Measurements from ENCODE around the gene PCNX1. TPM values are rescaled to one million over a fixed set of nuclear protein-coding genes. Genes with fewer than 3 reads are reported as not detected.

The PCNX1 gene
- total and polyA plus RNA-seq, 2 donors (not counting 1 experiment from before 2014, with no cell fraction given), result 17.0 to 84.5 TPM

DNA sequence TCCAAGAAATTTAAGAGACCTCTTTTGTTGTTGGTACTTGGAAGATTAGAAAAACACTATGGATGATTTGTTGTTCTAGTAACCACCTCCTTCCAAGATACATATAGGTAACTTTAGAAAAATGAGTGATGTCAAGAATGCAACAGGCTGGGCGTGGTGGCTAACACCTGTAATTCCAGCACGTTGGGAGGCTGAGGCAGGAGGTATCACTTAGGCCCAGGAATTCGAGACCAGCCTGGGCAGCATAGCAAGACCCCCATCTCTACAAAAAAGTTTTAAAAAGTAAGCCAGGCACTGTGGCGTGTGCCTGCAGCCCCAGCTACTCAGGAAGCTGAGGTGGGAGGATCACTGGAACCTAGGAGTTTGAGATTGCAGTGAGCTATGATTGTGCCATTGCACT is 97.8 kb downstream of the PCNX1 start:
- H3K27ac Mint-ChIP-seq, result no peak overlapping the region
- Histone ChIP-seq H3K9ac (ENCODE audit: low read length) (no peak overlapping the region), H4K20me1 (ENCODE audit: control insufficient read depth, insufficient read depth, low read length, poor library complexity, severe bottlenecking) (no peaks in the 10 kb centered on the region), H3K4me1 (ENCODE audit: control insufficient read depth in 2 of 2, insufficient read depth in 2 of 2, low read length in 2 of 2) (no peaks in the 10 kb centered on the region), H2AFZ (ENCODE audit: insufficient read depth, low read depth, low read length, poor library complexity, severe bottlenecking) (no peak overlapping the region), H3K79me2 (ENCODE audit: control insufficient read depth, insufficient read depth, low read length) (no peaks in the 10 kb centered on the region), H3K27me3 (replicated peaks in 1 of 4; ENCODE audit: control extremely low read depth in 1 of 4, control insufficient read depth in 3 of 4, insufficient read depth in 4 of 4, low read length in 3 of 4) (no peaks in the 10 kb centered on the region), H3K27ac (ENCODE audit: low read length in 2 of 2) (no peak overlapping the region), H3K9me3 (ENCODE audit: control extremely low read depth in 1 of 3, control insufficient read depth in 2 of 3, insufficient read depth in 1 of 3, low read length in 2 of 3) (peaks cover 0 to 2% (median 0%) of the 10 kb centered on the region in 3 donors), H3K4me3 (ENCODE audit: control extremely low read depth in 1 of 5, extremely low read depth in 1 of 5, insufficient read depth in 1 of 5, low read depth in 2 of 5, low read length in 4 of 5) (no peak overlapping the region), H3K4me2 (replicated peaks; ENCODE audit: low read depth, low read length, poor library complexity, severe bottlenecking) (no peak overlapping the region), H3K36me3 (replicated peaks in 1 of 2; ENCODE audit: control extremely low read depth in 1 of 2, control insufficient read depth in 1 of 2, extremely low read depth in 1 of 2, insufficient read depth in 2 of 2, low read length in 1 of 2) (peaks cover 10 to 16% of the 10 kb centered on the region in 2 experiments)
- CTCF ChIA-PET, result no interaction called here
- no peak for DNase-seq
- no peaks in the 10 kb centered on the region for H3K9me3 Mint-ChIP-seq (ENCODE audit: insufficient read depth)
- intact Hi-C loops (cut with micrococcal nuclease), result no loop called here
- H3K4me1 Mint-ChIP-seq, result no peaks in the 10 kb centered on the region
- ATAC-seq (ENCODE audit: low read depth), result no peak
- TF ChIP-seq EZH2 (IDR thresholded peaks at IDR 0.05; ENCODE audit: borderline replicate concordance, insufficient read depth, low read depth, low read length, poor library complexity, severe bottlenecking) (no peak), CTCF (IDR thresholded peaks at IDR 0.05) (no peak)
- H3K27me3 Mint-ChIP-seq, result no peaks in the 10 kb centered on the region
- no peak overlapping the region for H3K4me3 Mint-ChIP-seq
- whole genome bisulfite sequencing (ENCODE audit: insufficient coverage), result 100% methylated on average over 2 of the region's 4 CpGs
- POLR2A ChIA-PET, result no interaction called here

DNA sequence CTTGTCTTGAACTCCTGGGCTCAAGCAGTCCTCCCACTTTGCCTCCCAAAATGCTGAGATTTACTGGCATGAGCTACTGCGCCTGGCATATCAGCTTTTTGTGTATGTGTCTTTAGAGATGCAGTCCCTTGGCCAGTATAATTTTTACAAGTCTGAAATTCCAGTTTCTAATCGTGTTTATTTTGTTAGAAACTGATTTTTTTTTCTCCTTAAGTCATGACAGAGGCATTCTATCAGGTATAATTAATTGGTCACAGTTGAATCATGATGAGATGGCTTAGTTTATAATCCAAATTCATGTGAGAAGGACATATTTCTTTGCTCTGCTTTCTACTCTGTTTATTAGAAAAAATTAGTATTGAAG is 98.9 kb downstream of the PCNX1 start:
- Histone ChIP-seq H4K20me1 (ENCODE audit: control insufficient read depth, insufficient read depth, low read length, poor library complexity, severe bottlenecking) (no peaks in the 10 kb centered on the region), H3K9me3 (ENCODE audit: control extremely low read depth in 1 of 3, control insufficient read depth in 2 of 3, insufficient read depth in 1 of 3, low read length in 2 of 3) (peaks cover 0 to 2% (median 0%) of the 10 kb centered on the region in 3 donors), H3K4me3 (ENCODE audit: control extremely low read depth in 1 of 5, extremely low read depth in 1 of 5, insufficient read depth in 1 of 5, low read depth in 2 of 5, low read length in 4 of 5) (no peak overlapping the region), H3K36me3 (replicated peaks in 1 of 2; ENCODE audit: control extremely low read depth in 1 of 2, control insufficient read depth in 1 of 2, extremely low read depth in 1 of 2, insufficient read depth in 2 of 2, low read length in 1 of 2) (peaks cover 13 to 16% of the 10 kb centered on the region in 2 experiments), H3K4me2 (replicated peaks; ENCODE audit: low read depth, low read length, poor library complexity, severe bottlenecking) (no peak overlapping the region), H3K27me3 (replicated peaks in 1 of 4; ENCODE audit: control extremely low read depth in 1 of 4, control insufficient read depth in 3 of 4, insufficient read depth in 4 of 4, low read length in 3 of 4) (no peaks in the 10 kb centered on the region), H3K27ac (ENCODE audit: low read length in 2 of 2) (no peak overlapping the region), H3K9ac (ENCODE audit: low read length) (no peak overlapping the region), H2AFZ (ENCODE audit: insufficient read depth, low read depth, low read length, poor library complexity, severe bottlenecking) (no peak overlapping the region), H3K79me2 (ENCODE audit: control insufficient read depth, insufficient read depth, low read length) (no peaks in the 10 kb centered on the region), H3K4me1 (ENCODE audit: control insufficient read depth in 2 of 2, insufficient read depth in 2 of 2, low read length in 2 of 2) (no peaks in the 10 kb centered on the region)
- WGBS (ENCODE audit: insufficient coverage), result no CpG with 5 or more reads among the region's 2 CpGs
- ATAC-seq (ENCODE audit: low read depth) (no peak), DNase-seq (no peak)
- Mint-ChIP-seq H3K4me1 (no peaks in the 10 kb centered on the region), H3K27me3 (no peaks in the 10 kb centered on the region), H3K9me3 (ENCODE audit: insufficient read depth) (no peaks in the 10 kb centered on the region), H3K27ac (no peak overlapping the region), H3K4me3 (no peak overlapping the region)
- POLR2A ChIA-PET, result no interaction called here
- TF ChIP-seq EZH2 (IDR thresholded peaks at IDR 0.05; ENCODE audit: borderline replicate concordance, insufficient read depth, low read depth, low read length, poor library complexity, severe bottlenecking), result no peak
- no peak for TF ChIP-seq CTCF (IDR thresholded peaks at IDR 0.05)
- intact Hi-C loops (cut with micrococcal nuclease), result no loop called here
- CTCF ChIA-PET, result no interaction called here
